SU-DHL-6 (cell line): ENCODE results near the gene ANKRD33B.

Experiments used
- H2AFZ ChIP-seq: fragments of 200-600 bp; sonication (generic); 2 replicates; pipeline ENCODE4 v1.6.1; 2014; ENCODE audit warnings: low read depth, mild to moderate bottlenecking, moderate library complexity, mixed read lengths, antibody characterized with exemption, low read length; ENCODE audit not compliant: severe bottlenecking
- H3F3A ChIP-seq: fragments of 200-600 bp; shearing (Covaris generic); 2 replicates; pipeline ENCODE4 v1.6.0; 2016; ENCODE audit warnings: antibody characterized with exemption, mild to moderate bottlenecking; ENCODE audit not compliant: insufficient read depth
- H3K27ac ChIP-seq: fragments of 200-600 bp; sonication (generic); 2 replicates; pipeline ENCODE4 v1.5.1; 2016; ENCODE audit warnings: low read depth, mild to moderate bottlenecking, low read length, moderate library complexity, mixed read lengths
- H3K27me3 ChIP-seq: fragments of 200-600 bp; sonication (generic), shearing (Covaris generic); 2 replicates; pipeline ENCODE4 v1.6.0; 2014; ENCODE audit warnings: mild to moderate bottlenecking, low read length
- H3K36me3 ChIP-seq: fragments of 200-600 bp; sonication (generic); 2 replicates; pipeline ENCODE4 v1.6.1; 2014; ENCODE audit warnings: mild to moderate bottlenecking, low read length, mixed read lengths
- H3K4me2 ChIP-seq: fragments of 300-600, 200-600 bp; shearing (Covaris generic), sonication (generic); 2 replicates; pipeline ENCODE4 v1.6.0; 2014; ENCODE audit warnings: low read length, low read depth, mild to moderate bottlenecking; ENCODE audit not compliant: poor library complexity, severe bottlenecking
- H3K4me3 ChIP-seq: fragments of 200-600 bp; sonication (generic); 2 replicates; pipeline ENCODE4 v1.5.1; 2014; ENCODE audit warnings: antibody characterized with exemption, low read length, mild to moderate bottlenecking, mixed read lengths; ENCODE audit not compliant: insufficient read depth, poor library complexity, severe bottlenecking
- H3K79me2 ChIP-seq: fragments of 200-600 bp; sonication (generic); 2 replicates; pipeline ENCODE4 v1.6.1; 2014; ENCODE audit warnings: mild to moderate bottlenecking, low read length, moderate library complexity; ENCODE audit not compliant: insufficient read depth
- H3K9ac ChIP-seq: fragments of 200-600 bp; sonication (generic); 2 replicates; pipeline ENCODE4 v1.7.0; 2014; ENCODE audit warnings: mild to moderate bottlenecking, low read length
- H3K9me2 ChIP-seq: fragments of 200-600 bp; sonication (generic); replicated peaks from 2 replicates; pipeline ENCODE4 v1.6.1; 2014; ENCODE audit warnings: low read length; ENCODE audit not compliant: insufficient read depth
- H3K9me3 ChIP-seq: fragments of 200-600 bp; sonication (generic); 2 replicates; pipeline ENCODE4 v1.6.1; 2014; ENCODE audit warnings: low read length, mixed read lengths; ENCODE audit not compliant: insufficient read depth
- H4K20me1 ChIP-seq: fragments of 200-600 bp; sonication (generic); 2 replicates; pipeline ENCODE4 v1.6.1; 2014; ENCODE audit warnings: low read depth, mild to moderate bottlenecking, antibody characterized with exemption, low read length, moderate library complexity, mixed read lengths
- CTCF ChIP-seq: fragments of 200-600 bp; sonication (generic); IDR thresholded peaks from one replicate; pipeline ENCODE4 v1.5.1; 2017; ENCODE audit warnings: antibody characterized with exemption, mild to moderate bottlenecking, low read length, moderate library complexity; ENCODE audit not compliant: insufficient read depth, poor library complexity, severe bottlenecking
- EZH2phosphoT487 ChIP-seq: fragments of 200-600 bp; sonication (generic), shearing (Covaris generic); conservative IDR thresholded peaks from 2 replicates; pipeline ENCODE4 v1.6.1; 2018; ENCODE audit warnings: mild to moderate bottlenecking, antibody characterized with exemption, low read length, moderate library complexity, mixed read lengths

ANKRD33B gene

GRCh38 chr5:10559151-10559550 is 4.7 kb upstream of the ANKRD33B start:
- peaks cover 23% of the 10 kb centered on the region for H3F3A ChIP-seq
- H3K27ac ChIP-seq: no peak overlapping the region
- TF ChIP-seq EZH2phosphoT487 (no peak), CTCF (no peak)
- H3K9me2 ChIP-seq: no peaks in the 10 kb centered on the region
- no peaks in the 10 kb centered on the region for H3K9me3 ChIP-seq
- no peaks in the 10 kb centered on the region for H3K36me3 ChIP-seq
- no peak overlapping the region for H3K4me3 ChIP-seq
- H3K79me2 ChIP-seq: no peaks in the 10 kb centered on the region
- H3K4me2 ChIP-seq: no peak overlapping the region
- H3K27me3 ChIP-seq: no peaks in the 10 kb centered on the region
- no peak overlapping the region for H2AFZ ChIP-seq
- no peaks in the 10 kb centered on the region for H4K20me1 ChIP-seq
- no peak overlapping the region for H3K9ac ChIP-seq

GRCh38 chr5:10559871-10560270 is 4.0 kb upstream of the ANKRD33B start:
- H3K27ac ChIP-seq: no peak overlapping the region
- no peak overlapping the region for H3K4me3 ChIP-seq
- H3K4me2 ChIP-seq: no peak overlapping the region
- H3K9ac ChIP-seq: no peak overlapping the region
- H3F3A ChIP-seq: peaks cover 23% of the 10 kb centered on the region
- no peak overlapping the region for H2AFZ ChIP-seq
- no peaks in the 10 kb centered on the region for H3K9me2 ChIP-seq
- TF ChIP-seq EZH2phosphoT487 (no peak), CTCF (no peak)
- H3K79me2 ChIP-seq: peaks cover 5% of the 10 kb centered on the region
- H4K20me1 ChIP-seq: no peaks in the 10 kb centered on the region
- H3K9me3 ChIP-seq: no peaks in the 10 kb centered on the region
- H3K36me3 ChIP-seq: no peaks in the 10 kb centered on the region
- no peaks in the 10 kb centered on the region for H3K27me3 ChIP-seq

GRCh38 chr5:10562201-10563109 is 1.4 kb upstream of the ANKRD33B start:
- H3F3A ChIP-seq: peaks cover 23% of the 10 kb centered on the region
- H3K4me2 ChIP-seq: peak overlapping the region; percentile 71
- no peak overlapping the region for H3K4me3 ChIP-seq
- no peaks in the 10 kb centered on the region for H4K20me1 ChIP-seq
- no peaks in the 10 kb centered on the region for H3K27me3 ChIP-seq
- H3K9me3 ChIP-seq: no peaks in the 10 kb centered on the region
- TF ChIP-seq CTCF (no peak), EZH2phosphoT487 (no peak)
- H3K9me2 ChIP-seq: no peaks in the 10 kb centered on the region
- H3K36me3 ChIP-seq: no peaks in the 10 kb centered on the region
- peak overlapping the region; percentile 86 for H3K27ac ChIP-seq
- H2AFZ ChIP-seq: no peak overlapping the region
- H3K9ac ChIP-seq: peak overlapping the region; percentile 76; the same call in 1 of the 2 replicates
- peaks cover 30% of the 10 kb centered on the region for H3K79me2 ChIP-seq
